Measurements from ENCODE around the gene HDAC9.

The HDAC9 gene

GRCh38 chr7:18626717-18627116, 131.2 kb downstream of the HDAC9 start:
- Histone ChIP-seq H3F3A (ENCODE audit: control insufficient read depth, insufficient read depth) (no peaks in the 10 kb centered on the region), H3K4me2 (ENCODE audit: low read length) (no peak overlapping the region), H3K9me3 (ENCODE audit: control insufficient read depth, insufficient read depth, low read length) (no peaks in the 10 kb centered on the region), H4K20me1 (ENCODE audit: control insufficient read depth, insufficient read depth, low read depth, low read length) (no peaks in the 10 kb centered on the region), H3K36me3 (ENCODE audit: control insufficient read depth, low read length) (peaks cover 3% of the 10 kb centered on the region; the same call in 1 of the 2 replicates), H3K27ac (ENCODE audit: low read depth, low read length) (no peak overlapping the region), H3K4me1 (ENCODE audit: control insufficient read depth, low read length) (peaks cover 7% of the 10 kb centered on the region), H3K9me2 (replicated peaks; ENCODE audit: control insufficient read depth, low read length) (no peaks in the 10 kb centered on the region), H3K27me3 (ENCODE audit: control insufficient read depth, low read length) (no peaks in the 10 kb centered on the region), H3K79me2 (ENCODE audit: control insufficient read depth, low read length) (no peaks in the 10 kb centered on the region), H3K4me3 (ENCODE audit: low read length) (no peak overlapping the region)
- TF ChIP-seq CTCF (IDR thresholded peaks at IDR 0.05; ENCODE audit: low read depth, low read length, poor library complexity, severe bottlenecking) (no peak), EZH2phosphoT487 (IDR thresholded peaks at IDR 0.05; ENCODE audit: borderline replicate concordance, low read length) (no peak)

- Histone ChIP-seq H3F3A (ENCODE audit: control insufficient read depth, insufficient read depth) (no peaks in the 10 kb centered on the region), H3K27me3 (ENCODE audit: control insufficient read depth, low read length) (no peaks in the 10 kb centered on the region), H4K20me1 (ENCODE audit: control insufficient read depth, insufficient read depth, low read depth, low read length) (no peaks in the 10 kb centered on the region), H3K9me3 (ENCODE audit: control insufficient read depth, insufficient read depth, low read length) (no peaks in the 10 kb centered on the region), H3K9me2 (replicated peaks; ENCODE audit: control insufficient read depth, low read length) (no peaks in the 10 kb centered on the region; the same call in 1 of the 2 replicates), H3K4me3 (ENCODE audit: low read length) (no peak overlapping the region), H3K4me2 (ENCODE audit: low read length) (no peak overlapping the region), H3K4me1 (ENCODE audit: control insufficient read depth, low read length) (no peaks in the 10 kb centered on the region), H3K36me3 (ENCODE audit: control insufficient read depth, low read length) (peaks cover 11% of the 10 kb centered on the region; the same call in 1 of the 2 replicates), H3K79me2 (ENCODE audit: control insufficient read depth, low read length) (no peaks in the 10 kb centered on the region), H3K27ac (ENCODE audit: low read depth, low read length) (no peak overlapping the region)
- TF ChIP-seq CTCF (IDR thresholded peaks at IDR 0.05; ENCODE audit: low read depth, low read length, poor library complexity, severe bottlenecking) (no peak), EZH2phosphoT487 (IDR thresholded peaks at IDR 0.05; ENCODE audit: borderline replicate concordance, low read length) (no peak)
Observed at GRCh38 chr7:18637516-18637915, 142.0 kb downstream of the HDAC9 start.

GRCh38 chr7:18638594-18639452, 143.3 kb downstream of the HDAC9 start:
- no peaks in the 10 kb centered on the region for H3K9me3 ChIP-seq (ENCODE audit: control insufficient read depth, insufficient read depth, low read length)
- H4K20me1 ChIP-seq (ENCODE audit: control insufficient read depth, insufficient read depth, low read depth, low read length): no peaks in the 10 kb centered on the region
- H3K4me2 ChIP-seq (ENCODE audit: low read length): no peak overlapping the region
- peaks cover 11% of the 10 kb centered on the region; the same call in 1 of the 2 replicates for H3K36me3 ChIP-seq (ENCODE audit: control insufficient read depth, low read length)
- no peaks in the 10 kb centered on the region; the same call in 1 of the 2 replicates for H3K9me2 ChIP-seq (replicated peaks; ENCODE audit: control insufficient read depth, low read length)
- no peak overlapping the region for H3K27ac ChIP-seq (ENCODE audit: low read depth, low read length)
- H3K4me1 ChIP-seq (ENCODE audit: control insufficient read depth, low read length): no peaks in the 10 kb centered on the region
- no peak overlapping the region for H3K4me3 ChIP-seq (ENCODE audit: low read length)
- TF ChIP-seq CTCF (IDR thresholded peaks at IDR 0.05; ENCODE audit: low read depth, low read length, poor library complexity, severe bottlenecking) (no peak), EZH2phosphoT487 (IDR thresholded peaks at IDR 0.05; ENCODE audit: borderline replicate concordance, low read length) (no peak)
- H3F3A ChIP-seq (ENCODE audit: control insufficient read depth, insufficient read depth): no peaks in the 10 kb centered on the region
- H3K27me3 ChIP-seq (ENCODE audit: control insufficient read depth, low read length): no peaks in the 10 kb centered on the region
- H3K79me2 ChIP-seq (ENCODE audit: control insufficient read depth, low read length): no peaks in the 10 kb centered on the region

Measured in DOHH2 (cell line).